Tibial nerve (tissue), 3 donors: ENCODE measurements around the gene RRAS.

Experiments
- CTCF ChIP-seq, 5 experiments: fragments of 200-600 bp in 3 of 5; fragments of 450-650 bp in 2 of 5; sonication (generic) in 3 of 5; IDR thresholded peaks; one replicate each; pipeline ENCODE4 v1.5.1; 2016 to 2019; ENCODE audit warnings: antibody characterized with exemption in 5 of 5, mild to moderate bottlenecking in 3 of 5, moderate library complexity in 2 of 5
- POLR2A ChIP-seq, 2 donors: fragments of 450-650 bp; IDR thresholded peaks; one replicate each; pipeline ENCODE4 v1.6.1; 2017; ENCODE audit warnings: antibody characterized with exemption in 2 of 2, mild to moderate bottlenecking in 2 of 2, moderate library complexity in 2 of 2

- no peak for TF ChIP-seq CTCF (IDR thresholded peaks at IDR 0.05)
- TF ChIP-seq POLR2A (IDR thresholded peaks at IDR 0.05) = no peak
Observed at GRCh38 chr19:49685845-49686332, 45.9 kb upstream of the RRAS start.
